Bronchial epithelial cell (primary cell): ENCODE results near the gene CDRT4. TPM values are rescaled to one million over a fixed set of nuclear protein-coding genes. Genes with fewer than 3 reads are reported as not detected.
A peak's percentile ranks its signal among the peaks of the same experiment; 100 is the strongest.

Experiments
- DNase-seq: peaks from one replicate; pipeline ENCODE4 v3.0.0-alpha.2; 2010; ENCODE audit warnings: low read depth
- FAIRE-seq: peaks from 2 replicates; lab custom pipeline; 2011; peaks lifted over from hg19 to GRCh38; lab: Jason Lieb, UNC
- H3K27me3 ChIP-seq: 2 replicates; pipeline ENCODE4 v1.5.1; 2011; ENCODE audit warnings: low read length; ENCODE audit not compliant: control insufficient read depth, insufficient read depth
- H3K36me3 ChIP-seq: 2 replicates; pipeline ENCODE4 v1.5.1; 2011; ENCODE audit warnings: low read length; ENCODE audit not compliant: control insufficient read depth, insufficient read depth
- H3K4me3 ChIP-seq: 2 replicates; pipeline ENCODE4 v1.5.1; 2011; ENCODE audit warnings: mild to moderate bottlenecking, low read depth, low read length, control low read depth
- CTCF ChIP-seq: IDR thresholded peaks from 2 replicates; pipeline ENCODE4 v1.5.1; 2011; ENCODE audit warnings: mild to moderate bottlenecking, moderate library complexity, low read length, control low read depth, inconsistent platforms; ENCODE audit not compliant: insufficient read depth, severe bottlenecking
- total RNA-seq: library from RNA; depleted of rRNA; stranded (reverse); fragments of >200 nt; gene quantifications from 2 replicates; pipeline ENCODE4 v1.2.1, GENCODE V29; 2014

CDRT4 gene
- total RNA-seq, 1 donor from 2014 or later = 1.1 TPM

- FAIRE-seq (no peak), DNase-seq (no peak)
Measured at GRCh38 chr17:15414532-15415306, 52.7 kb downstream of the CDRT4 start.

GRCh38 chr17:15413101-15413771, 54.2 kb downstream of the CDRT4 start:
- TF ChIP-seq CTCF = no peak

More at GRCh38 chr17:15414532-15415306, 52.7 kb downstream of the CDRT4 start:
- H3K4me3 ChIP-seq = no peak overlapping the region
- peaks cover 3% of the 10 kb centered on the region for H3K27me3 ChIP-seq
- H3K36me3 ChIP-seq = no peaks in the 10 kb centered on the region
- no peak for TF ChIP-seq CTCF

DNA sequence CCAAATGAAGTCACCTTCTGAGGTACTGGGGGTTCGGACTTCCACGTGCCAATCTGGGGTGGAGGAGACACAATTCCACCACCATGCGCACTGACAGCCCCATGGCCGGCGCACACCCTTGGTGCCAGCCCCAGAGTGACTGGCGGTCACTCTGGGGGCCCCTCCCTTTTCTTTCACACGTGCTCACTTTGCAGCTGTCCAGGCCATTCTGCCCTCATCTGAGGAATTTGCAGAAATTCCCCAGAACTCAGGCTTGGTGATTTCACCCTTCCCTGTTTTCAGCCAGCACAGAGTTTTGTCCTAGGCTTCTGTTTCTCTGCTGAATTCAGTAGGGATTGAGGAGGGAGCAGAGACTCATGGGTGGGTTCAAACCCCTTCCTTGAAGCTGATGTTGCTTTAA, 54.8 kb downstream of the CDRT4 start:
- DNase-seq (no peak), FAIRE-seq (no peak)
- Histone ChIP-seq H3K36me3 (no peaks in the 10 kb centered on the region), H3K4me3 (no peak overlapping the region), H3K27me3 (peaks cover 3% of the 10 kb centered on the region)
- no peak for TF ChIP-seq CTCF

More at GRCh38 chr17:15413101-15413771, 54.2 kb downstream of the CDRT4 start:
- peaks cover 3% of the 10 kb centered on the region for H3K27me3 ChIP-seq
- H3K36me3 ChIP-seq = no peaks in the 10 kb centered on the region
- DNase-seq (no peak), FAIRE-seq (no peak)
- no peak overlapping the region for H3K4me3 ChIP-seq

GRCh38 chr17:15411384-15412198, 55.8 kb downstream of the CDRT4 start:
- Histone ChIP-seq H3K27me3 (peaks cover 3% of the 10 kb centered on the region), H3K4me3 (no peak overlapping the region), H3K36me3 (no peaks in the 10 kb centered on the region)
- no peak for FAIRE-seq
- no peak for TF ChIP-seq CTCF
- DNase-seq = no peak

- no peak overlapping the region for H3K4me3 ChIP-seq
- H3K36me3 ChIP-seq = no peaks in the 10 kb centered on the region
- FAIRE-seq = no peak
- TF ChIP-seq CTCF = no peak
- peaks cover 3% of the 10 kb centered on the region for H3K27me3 ChIP-seq
- peak; percentile 65 for DNase-seq
Measured at GRCh38 chr17:15409721-15410250, 57.6 kb downstream of the CDRT4 start.
